ENCODE measurements around the gene PLPP3.

PLPP3 gene

GRCh38 chr1:56517404-56518130 lies 61.8 kb downstream of the PLPP3 start:
- no peak for DNase-seq

GRCh38 chr1:56516539-56517252 lies 62.7 kb downstream of the PLPP3 start:
- DNase-seq: no peak

DNA sequence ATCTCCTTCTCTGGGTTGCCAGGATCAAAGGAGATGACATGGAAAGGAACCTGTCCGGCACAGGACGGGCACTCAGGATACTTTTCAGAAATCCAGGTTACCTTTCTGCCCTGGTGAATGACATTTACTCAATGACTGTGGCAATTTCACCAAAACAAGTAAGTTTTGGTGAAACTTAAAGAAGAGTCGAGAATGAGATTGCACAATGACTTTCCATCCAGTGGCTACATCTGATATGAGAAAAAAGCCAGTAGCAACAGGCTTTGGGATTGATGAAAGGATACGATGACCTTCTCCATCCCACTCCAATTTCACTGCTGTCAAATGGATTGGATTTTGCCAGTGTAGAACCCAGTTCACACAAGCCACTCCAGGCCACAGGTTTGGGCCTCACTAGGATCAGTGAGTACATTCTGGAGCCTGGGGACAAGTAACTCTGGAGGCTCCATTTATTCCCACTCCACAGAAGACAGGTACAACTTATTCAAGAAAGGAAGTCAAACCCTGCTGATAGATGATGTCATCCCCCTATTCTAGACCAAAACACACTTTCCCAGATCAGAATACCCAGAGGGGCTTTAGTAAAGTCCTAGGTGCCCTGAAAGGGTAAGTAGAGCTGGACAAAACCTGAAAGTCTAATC lies 63.3 kb downstream of the PLPP3 start:
- no peak for DNase-seq

GRCh38 chr1:56512724-56513494 lies 66.5 kb downstream of the PLPP3 start:
- no peak for DNase-seq

GRCh38 chr1:56511766-56512165 lies 67.6 kb downstream of the PLPP3 start:
- DNase-seq: no peak

- no peak for DNase-seq
Observed at GRCh38 chr1:56511364-56511763, 68.0 kb downstream of the PLPP3 start.

- no peak for DNase-seq
Observed at GRCh38 chr1:56510642-56511021, 68.7 kb downstream of the PLPP3 start.

DNA sequence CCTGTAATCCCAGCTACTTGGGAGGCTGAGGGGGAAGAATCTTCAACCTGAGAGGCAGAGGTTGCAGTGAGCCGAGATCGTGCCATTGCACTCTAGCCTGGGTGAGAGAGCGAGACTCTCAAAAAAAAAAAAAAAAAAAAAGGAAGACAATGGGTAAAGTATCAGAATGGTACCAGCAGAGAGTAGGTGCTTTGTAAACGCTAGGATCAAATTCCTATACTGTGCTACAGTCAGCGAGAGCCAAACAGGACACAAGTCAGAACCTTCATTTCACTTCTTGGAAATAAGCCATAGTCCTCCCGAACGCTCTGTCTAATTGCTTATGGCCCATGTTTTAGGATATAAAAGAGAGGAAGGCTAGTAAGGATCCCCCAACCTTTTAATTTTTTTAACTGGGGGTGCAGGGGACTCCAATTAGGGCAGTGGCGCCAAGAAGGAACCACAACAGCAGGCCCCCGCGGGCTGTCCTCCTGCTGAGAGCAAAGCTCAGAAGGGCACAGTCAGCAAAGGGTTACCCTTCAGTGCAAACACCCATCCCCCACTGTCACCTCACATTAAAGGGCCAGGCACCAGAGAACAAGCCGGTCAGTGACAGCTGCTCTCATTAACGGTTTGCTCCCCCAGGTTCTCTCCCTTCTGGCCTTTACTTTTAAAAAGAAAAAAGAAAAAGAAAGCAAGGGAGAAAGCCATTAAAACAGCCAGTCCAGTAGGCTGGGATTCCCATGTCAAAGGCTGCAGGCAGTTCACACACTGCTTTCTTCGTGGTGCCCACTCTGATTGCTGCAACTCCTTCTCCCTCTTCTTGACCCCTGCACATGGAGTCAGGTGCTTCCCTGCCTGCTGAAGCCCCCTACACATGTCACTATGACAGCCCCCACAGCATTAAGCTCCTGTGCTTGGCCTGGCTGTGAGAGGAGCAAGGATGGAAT lies 69.4 kb downstream of the PLPP3 start:
- DNase-seq: no peak

DNA sequence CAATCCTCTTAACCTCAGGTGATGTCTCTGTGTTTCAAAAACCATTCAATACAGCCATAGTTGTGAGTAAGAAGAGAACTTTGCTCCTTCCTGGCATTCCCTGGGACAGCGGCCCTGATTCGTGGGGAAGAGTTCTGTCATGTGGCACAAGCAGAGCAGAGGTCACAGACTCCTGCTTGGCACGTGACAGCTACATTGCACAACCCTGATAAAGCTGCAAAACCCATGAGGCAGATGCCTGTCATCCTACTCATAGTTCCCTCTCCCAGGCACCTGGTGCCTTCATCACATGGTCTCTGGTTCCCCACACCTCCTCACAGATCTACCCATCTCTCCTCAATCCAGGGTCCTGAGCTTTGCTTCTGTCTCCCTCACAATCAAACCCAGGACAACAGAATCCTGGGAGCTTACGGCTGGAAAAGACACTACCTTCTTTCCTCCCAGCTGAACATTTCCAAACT lies 70.8 kb downstream of the PLPP3 start:
- DNase-seq: no peak

DNA sequence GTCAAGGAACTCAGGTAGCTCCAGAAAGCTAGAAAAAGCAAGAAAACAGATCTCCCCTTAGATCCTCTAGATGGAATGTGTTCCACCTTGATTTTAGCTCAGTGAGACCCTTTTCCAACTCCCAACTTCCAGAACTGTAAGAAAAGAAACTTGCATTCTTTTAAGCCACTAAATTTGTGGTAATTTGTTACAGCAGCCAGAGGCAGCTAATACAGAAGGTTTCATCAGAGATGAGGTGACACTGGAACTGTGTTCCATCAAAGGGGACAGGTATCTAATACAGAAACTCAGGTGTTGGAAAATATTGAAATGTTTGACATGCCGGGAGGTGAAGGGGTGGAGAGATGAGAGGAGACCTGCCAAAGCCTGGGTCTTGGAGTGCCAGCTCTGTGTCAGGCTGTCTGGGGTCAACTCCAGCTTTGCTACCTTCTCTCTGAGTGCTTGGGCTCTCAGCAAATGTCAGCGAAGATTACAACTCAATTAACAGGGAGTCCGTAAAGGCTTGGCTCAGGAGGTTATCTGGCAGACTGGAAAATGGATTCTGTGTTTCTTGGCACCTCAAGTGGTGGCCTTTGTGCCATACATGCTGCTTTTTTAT lies 71.3 kb downstream of the PLPP3 start:
- no peak for DNase-seq

DNA sequence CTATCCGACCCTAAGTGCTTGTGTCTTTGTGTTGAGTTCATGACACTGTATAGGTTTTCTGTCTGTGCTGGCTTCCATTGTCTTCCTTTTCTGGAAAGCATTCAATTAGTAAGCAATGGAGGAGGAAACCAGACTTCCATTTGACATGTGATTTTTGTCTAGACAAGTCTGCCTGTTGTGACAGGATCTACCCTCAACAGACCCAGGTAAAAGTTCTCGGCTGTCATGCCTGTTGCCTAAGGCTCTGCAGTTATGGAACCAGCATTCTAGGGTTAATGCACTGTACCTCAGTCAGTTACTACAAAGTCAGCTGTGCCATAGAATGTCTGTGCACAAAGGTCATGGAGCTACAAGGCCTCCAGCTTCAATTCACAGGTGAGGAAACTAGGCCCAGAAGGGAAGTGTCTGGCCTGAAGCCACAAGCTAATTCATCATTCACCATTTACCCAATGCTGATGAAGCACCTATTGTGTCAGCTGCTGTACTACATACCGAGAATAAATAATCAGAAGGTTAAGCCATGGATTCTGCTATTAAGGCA lies 72.3 kb downstream of the PLPP3 start:
- DNase-seq: no peak

DNA sequence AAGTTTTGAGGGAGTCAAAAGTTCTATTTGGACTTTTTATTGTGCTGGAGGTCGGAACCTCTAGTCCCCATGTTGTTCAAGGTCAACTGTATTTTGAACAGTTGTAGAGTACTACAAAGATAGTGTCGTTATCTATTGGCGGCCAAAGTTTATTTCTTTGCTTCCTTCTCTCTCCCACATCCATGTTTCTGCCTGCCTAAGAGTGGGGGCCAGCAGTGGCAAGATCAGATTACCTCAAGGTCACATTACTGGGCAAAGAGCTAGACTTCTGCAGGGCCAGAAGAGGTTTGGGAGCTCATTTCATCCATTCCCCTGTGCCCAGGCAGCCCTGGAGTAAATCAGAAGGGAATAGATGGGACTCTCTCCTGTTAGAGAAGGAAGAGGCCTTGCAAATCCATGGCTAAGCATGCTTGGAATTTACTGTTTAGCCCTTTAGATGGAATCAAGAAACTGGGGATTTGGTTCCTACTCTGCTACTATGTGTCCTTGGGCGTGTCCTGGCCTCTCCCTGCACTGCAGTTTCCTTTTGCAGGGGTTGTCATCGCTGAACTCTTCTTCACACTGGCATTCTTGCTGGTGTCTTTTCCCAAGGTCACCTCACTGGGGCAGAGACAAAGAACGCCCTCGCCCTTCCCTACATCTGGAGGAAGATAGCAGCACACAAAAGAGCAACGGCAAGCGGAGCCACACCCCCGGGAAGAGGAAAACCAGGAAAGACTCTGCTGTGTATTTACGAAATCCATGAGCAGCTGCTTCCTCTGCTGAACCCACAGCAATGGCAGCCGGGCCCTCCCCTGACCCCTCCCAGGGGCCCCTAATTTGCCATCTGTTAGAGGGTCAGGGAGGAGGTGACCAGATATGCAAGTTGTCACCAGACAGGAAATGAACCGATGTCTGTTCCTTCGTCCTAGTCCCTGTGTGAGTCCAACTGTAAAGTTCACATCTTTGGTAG lies 73.3 kb downstream of the PLPP3 start:
- no peak for DNase-seq

GRCh38 chr1:56502700-56503245 lies 76.6 kb downstream of the PLPP3 start:
- no peak for DNase-seq

DNA sequence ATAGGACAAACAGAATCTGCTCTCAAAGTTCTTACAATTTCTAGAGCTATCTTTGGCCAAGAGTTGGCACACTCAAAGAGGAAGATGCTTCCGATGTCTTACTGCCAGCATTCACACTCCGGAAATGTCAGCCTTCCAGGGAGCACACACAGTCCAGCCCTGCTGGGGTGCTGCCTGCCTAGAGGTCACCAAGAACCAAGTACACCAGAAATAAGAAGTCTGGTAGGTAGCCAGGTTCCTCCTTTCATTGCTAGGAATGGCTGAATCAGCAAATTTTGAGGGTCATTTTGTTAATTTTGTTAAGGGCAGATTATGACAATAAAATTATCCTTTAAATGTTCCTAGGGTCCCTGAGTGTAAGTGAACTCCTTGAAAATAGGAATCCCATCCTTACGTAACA lies 77.5 kb downstream of the PLPP3 start:
- no peak for DNase-seq

GRCh38 chr1:56501426-56501825 lies 77.9 kb downstream of the PLPP3 start:
- no peak for DNase-seq

DNA sequence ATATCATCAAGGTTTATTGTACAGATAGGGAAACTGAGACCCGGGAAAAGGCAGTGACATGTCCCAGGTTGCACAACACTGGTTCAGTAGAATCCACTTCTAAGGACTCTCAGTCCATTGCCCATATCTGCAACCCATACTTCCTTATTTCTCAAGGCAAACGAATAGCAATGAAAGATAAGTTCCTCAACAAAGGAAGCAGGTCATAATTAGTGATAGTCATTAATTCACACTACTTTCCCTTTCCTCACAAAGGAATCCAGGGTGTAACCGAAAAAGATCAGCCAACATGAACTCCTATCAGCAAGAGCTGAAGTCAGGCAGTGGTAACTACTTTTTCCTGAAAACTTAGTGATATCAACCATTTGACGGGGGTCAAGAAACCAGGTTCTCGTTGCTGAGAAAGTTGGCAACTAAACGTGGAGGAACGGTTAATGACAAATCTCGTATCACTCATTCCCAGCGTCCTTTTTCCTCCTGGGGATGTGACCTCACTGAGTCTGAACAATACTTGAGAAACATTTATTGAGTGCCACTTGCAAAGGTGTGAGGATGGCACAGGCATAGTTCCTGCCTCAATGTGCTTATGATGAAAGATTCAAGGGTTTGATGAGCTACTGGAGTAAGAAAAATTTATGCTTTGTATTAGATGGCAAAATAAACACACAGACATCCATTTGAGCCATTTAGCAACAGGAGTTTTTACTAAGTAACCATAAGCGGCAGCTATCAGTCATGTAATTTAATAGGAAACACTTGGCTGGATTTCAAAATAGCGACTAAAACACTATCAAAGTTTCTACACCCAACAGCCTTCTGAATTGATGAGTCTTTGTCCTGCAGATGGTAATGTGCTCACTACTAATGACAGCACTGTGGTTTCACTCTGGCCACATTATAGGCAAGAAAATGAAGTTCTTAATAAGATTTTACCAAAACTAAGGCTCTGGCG lies 82.3 kb downstream of the PLPP3 start:
- no peak for DNase-seq

DNA sequence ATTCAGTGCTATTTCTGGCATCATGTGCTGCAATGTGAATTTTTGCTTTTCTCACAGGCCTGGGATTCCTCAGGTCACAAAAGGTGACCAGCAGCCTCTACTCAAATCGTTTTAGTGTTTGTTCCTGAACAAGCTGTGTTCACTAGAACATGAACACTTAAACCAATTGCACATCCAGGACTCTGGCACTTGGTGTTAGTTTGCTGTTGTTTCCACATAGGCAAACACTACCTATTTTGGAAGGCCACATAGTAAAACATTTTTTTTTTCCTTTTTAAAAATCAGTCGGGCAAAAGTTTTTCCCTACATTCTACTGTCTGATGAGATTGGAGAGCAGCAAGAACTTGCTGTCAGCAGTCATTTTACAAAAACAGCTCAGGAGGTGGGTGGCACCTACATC lies 83.2 kb downstream of the PLPP3 start:
- no peak for DNase-seq

- DNase-seq: no peak
Observed at GRCh38 chr1:56495538-56495937, 83.8 kb downstream of the PLPP3 start.

DNA sequence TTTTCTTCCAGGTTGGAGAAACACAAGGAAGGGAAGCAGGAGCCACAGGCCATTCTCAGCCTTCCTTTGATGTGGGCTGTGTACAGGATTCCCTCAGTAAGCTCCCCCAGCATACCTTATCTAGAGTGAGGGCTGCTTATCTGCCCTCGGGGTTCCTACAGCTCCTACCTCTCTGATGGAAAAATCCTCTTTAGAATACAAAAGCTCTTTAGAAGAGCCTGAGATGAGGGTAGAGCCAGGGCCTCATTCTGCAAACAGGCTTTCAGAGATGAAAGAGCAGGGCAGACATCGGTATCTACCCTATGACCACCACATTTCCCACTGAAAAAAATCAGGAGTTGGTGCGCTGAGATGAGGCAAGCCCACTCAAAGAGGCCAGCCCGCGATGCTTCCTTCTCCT lies 85.1 kb downstream of the PLPP3 start:
- no peak for DNase-seq

All from stimulated activated CD4-positive, alpha-beta T cell treated with anti-CD3 and anti-CD28 coated beads, Interleukin-12 subunit alpha, Interleukin-12 subunit beta, amount 100 ng/mL, for 4 hours (primary cell).